Endothelial cell of umbilical vein (primary cell): ENCODE data around the gene KRTAP10-12.

Experiments used
- CTCF ChIP-seq, 2 donors: IDR thresholded peaks; 1 replicate in 1 of 2; 2 replicates in 1 of 2; pipeline ENCODE4 v1.5.1; 2011; ENCODE audit warnings: low read length in 2 of 2, mild to moderate bottlenecking in 2 of 2, moderate library complexity in 2 of 2, control low read depth in 1 of 2, inconsistent platforms in 1 of 2, low read depth in 1 of 2; ENCODE audit not compliant: insufficient read depth in 1 of 2; ENCODE audit errors: extremely low read depth in 1 of 2
- EZH2 ChIP-seq: IDR thresholded peaks from 2 replicates; pipeline ENCODE4 v1.6.1; 2012; ENCODE audit warnings: borderline replicate concordance, low read depth, mild to moderate bottlenecking, moderate library complexity, low read length, inconsistent platforms; ENCODE audit not compliant: severe bottlenecking
- FOS ChIP-seq: IDR thresholded peaks from 2 replicates; pipeline ENCODE4 v1.6.1; 2011; ENCODE audit warnings: mild to moderate bottlenecking, low read length, moderate library complexity, borderline replicate concordance; ENCODE audit not compliant: insufficient read depth
- GATA2 ChIP-seq: IDR thresholded peaks from 2 replicates; pipeline ENCODE4 v1.7.0; 2011; ENCODE audit warnings: low read depth, mild to moderate bottlenecking, moderate library complexity, mixed read lengths, low read length; ENCODE audit not compliant: insufficient read length, insufficient read depth
- JUN ChIP-seq: IDR thresholded peaks from 2 replicates; pipeline ENCODE4 v1.6.1; 2011; ENCODE audit warnings: borderline replicate concordance, low read depth; ENCODE audit not compliant: insufficient read length, insufficient read depth
- MAX ChIP-seq: IDR thresholded peaks from 2 replicates; pipeline ENCODE4 v1.6.1; 2011; ENCODE audit not compliant: insufficient read depth, insufficient read length
- MYC ChIP-seq: IDR thresholded peaks from one replicate; pipeline ENCODE4 v1.6.1; 2011; ENCODE audit warnings: mild to moderate bottlenecking, low read depth, low read length
- POLR2A ChIP-seq: IDR thresholded peaks from 2 replicates; pipeline ENCODE4 v1.6.1; 2012; ENCODE audit warnings: low read depth, mild to moderate bottlenecking, control low read depth, low read length
- POLR2AphosphoS5 ChIP-seq: IDR thresholded peaks from 2 replicates; pipeline ENCODE4 v1.6.1; 2012; ENCODE audit warnings: low read depth, mild to moderate bottlenecking, control low read depth, low read length, moderate library complexity; ENCODE audit not compliant: insufficient read depth

DNA sequence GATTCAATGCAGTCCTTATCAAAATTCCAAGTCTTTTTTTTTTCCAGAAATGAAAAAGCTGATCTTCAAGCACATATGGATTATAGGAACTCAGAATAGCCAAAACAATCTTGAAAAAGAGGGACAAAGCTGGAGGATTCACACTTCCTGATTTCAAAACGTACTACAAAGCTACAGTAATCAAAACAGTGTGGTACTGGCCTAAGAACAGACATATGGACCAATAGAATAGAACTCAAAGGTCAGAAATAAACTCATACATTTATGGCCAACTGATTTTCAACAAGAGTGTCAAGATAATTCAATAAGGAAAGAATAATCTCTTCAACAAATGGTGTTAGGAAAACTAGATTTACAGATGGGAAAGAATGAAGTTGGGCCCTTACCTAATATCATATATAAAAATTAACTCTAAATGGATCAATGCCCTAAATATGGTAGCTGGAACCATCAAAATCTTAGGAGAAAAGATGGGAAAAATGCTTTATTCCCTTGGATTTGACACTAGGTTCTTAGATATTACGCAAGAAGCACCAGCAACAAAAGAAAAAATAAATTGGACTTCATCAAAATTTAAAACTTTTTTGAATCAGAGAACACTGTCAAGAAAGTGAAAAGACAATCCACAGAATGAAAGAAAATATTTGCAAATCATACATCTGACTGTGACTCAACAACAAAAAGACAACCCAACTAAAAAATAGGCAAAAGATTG, 4.0 kb upstream of the KRTAP10-12 start:
- no peak for TF ChIP-seq CTCF (IDR thresholded peaks at IDR 0.05; ENCODE audit: extremely low read depth in 1 of 2, insufficient read depth in 1 of 2, low read depth in 1 of 2, low read length in 2 of 2)
- TF ChIP-seq GATA2: no peak
- no peak for TF ChIP-seq EZH2
- TF ChIP-seq MAX: no peak
- TF ChIP-seq POLR2AphosphoS5: no peak
- TF ChIP-seq MYC: no peak
- TF ChIP-seq POLR2A: no peak
- no peak for TF ChIP-seq JUN
- TF ChIP-seq FOS: no peak
